ENCODE measurements around the gene GNAI1. TPM values are rescaled to one million over a fixed set of nuclear protein-coding genes. Genes with fewer than 3 reads are reported as not detected.

The GNAI1 gene
- total RNA-seq, 2 experiments from 2014 or later, result 2.3 to 2.4 TPM

DNA sequence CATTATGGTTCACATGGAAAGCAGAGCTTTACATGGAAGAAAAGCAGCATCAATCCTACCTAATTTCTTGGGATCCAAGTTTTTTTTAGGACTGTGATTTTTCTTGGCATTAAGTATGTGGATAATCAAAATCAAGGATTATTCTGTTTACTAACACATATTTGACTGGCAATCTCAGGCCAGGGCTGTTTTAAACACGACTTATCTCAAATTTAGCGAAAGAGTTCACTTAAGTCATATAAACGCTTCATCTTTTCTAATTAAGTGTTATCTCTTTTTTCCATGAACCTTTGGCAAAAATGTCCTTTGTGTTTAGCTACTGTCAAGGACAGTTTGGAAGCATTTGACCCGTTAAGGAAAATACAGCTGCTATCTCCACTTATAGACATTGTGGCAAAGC, 92.0 kb downstream of the GNAI1 start:
- no peaks in the 10 kb centered on the region for H3K9me3 Mint-ChIP-seq
- DNase-seq, result no peak
- intact Hi-C loops (cut with micrococcal nuclease), result no loop called here
- H3K36me3 Mint-ChIP-seq (ENCODE audit: low read depth), result no peaks in the 10 kb centered on the region
- H3K27ac Mint-ChIP-seq, result no peak overlapping the region
- H3K4me1 Mint-ChIP-seq (ENCODE audit: low read depth), result no peaks in the 10 kb centered on the region
- CTCF ChIA-PET, result no interaction called here
- no peak overlapping the region for H3K4me3 Mint-ChIP-seq
- peaks cover 7% of the 10 kb centered on the region for H3K27me3 Mint-ChIP-seq (ENCODE audit: low read depth)

GRCh38 chr7:80230327-80230726, 95.7 kb downstream of the GNAI1 start:
- intact Hi-C loops (cut with micrococcal nuclease), result no loop called here
- Mint-ChIP-seq H3K4me3 (no peak overlapping the region), H3K9me3 (no peaks in the 10 kb centered on the region), H3K27me3 (ENCODE audit: low read depth) (peaks cover 5% of the 10 kb centered on the region), H3K27ac (no peak overlapping the region), H3K36me3 (ENCODE audit: low read depth) (no peaks in the 10 kb centered on the region), H3K4me1 (ENCODE audit: low read depth) (no peaks in the 10 kb centered on the region)
- no peak for DNase-seq
- CTCF ChIA-PET, result no interaction called here

DNA sequence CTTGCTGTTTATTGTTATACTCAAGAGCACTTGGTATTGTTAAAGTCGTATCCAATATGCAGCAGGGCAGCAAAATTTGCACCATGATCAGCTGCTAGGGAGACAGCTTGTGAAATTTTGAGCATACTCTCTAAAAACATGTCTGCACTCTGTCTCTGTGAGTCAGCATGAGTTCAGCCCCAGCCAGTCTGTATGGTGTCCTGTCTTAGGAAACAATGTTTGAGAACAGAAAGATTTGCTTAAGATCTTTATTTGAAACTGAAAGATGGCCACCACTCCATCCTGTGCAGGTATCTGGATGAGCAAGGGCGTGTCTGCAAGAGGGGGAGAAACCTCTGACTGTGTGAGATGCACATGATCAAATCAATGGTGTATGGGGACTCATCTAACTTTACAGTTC, 97.1 kb downstream of the GNAI1 start:
- Mint-ChIP-seq H3K27me3 (ENCODE audit: low read depth) (peaks cover 5% of the 10 kb centered on the region), H3K27ac (no peak overlapping the region), H3K36me3 (ENCODE audit: low read depth) (no peaks in the 10 kb centered on the region), H3K9me3 (no peaks in the 10 kb centered on the region), H3K4me3 (no peak overlapping the region), H3K4me1 (ENCODE audit: low read depth) (no peaks in the 10 kb centered on the region)
- CTCF ChIA-PET, result no interaction called here
- intact Hi-C loops (cut with micrococcal nuclease), result no loop called here
- peak; percentile 14 for DNase-seq

DNA sequence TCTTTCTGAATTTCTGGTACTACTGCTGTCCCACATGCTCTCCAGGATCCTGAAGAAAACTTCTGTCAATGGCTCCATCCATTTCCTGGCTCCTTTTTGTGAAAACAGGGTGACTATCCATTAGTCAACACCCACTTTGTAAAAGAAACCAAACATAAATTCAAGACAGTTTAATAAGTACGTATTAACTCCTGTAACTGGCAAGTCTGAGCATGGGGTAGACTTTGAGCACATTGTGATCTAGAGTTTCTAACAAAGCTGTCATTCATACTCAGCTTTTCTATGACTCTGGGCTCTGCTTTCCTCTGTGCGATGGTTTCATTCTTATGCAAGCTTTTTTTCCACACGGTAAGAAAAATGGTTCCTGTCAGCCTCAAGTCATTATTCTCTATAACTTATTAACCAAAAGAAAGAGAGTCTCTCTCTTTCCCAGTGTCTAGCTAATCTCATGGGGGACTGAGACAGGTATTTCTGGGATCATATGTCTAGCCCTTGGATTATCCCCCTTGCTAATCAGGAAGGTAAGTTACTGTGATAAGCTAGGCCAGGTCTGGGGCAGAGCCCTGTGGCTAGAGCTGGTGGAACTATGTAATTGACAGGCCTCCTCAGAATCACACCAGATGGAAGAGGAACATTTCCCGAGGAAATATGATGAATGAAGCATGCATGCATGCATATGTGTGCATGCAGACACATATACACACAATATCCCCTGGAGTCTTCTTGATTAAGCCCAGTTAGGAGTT, 98.5 kb downstream of the GNAI1 start:
- H3K36me3 Mint-ChIP-seq (ENCODE audit: low read depth), result no peaks in the 10 kb centered on the region
- CTCF ChIA-PET, result no interaction called here

GRCh38 chr7:80235334-80235733, 100.7 kb downstream of the GNAI1 start:
- no peak for DNase-seq
- peaks cover 1% of the 10 kb centered on the region for H3K27me3 Mint-ChIP-seq (ENCODE audit: low read depth)
- no peaks in the 10 kb centered on the region for H3K4me1 Mint-ChIP-seq (ENCODE audit: low read depth)
- H3K36me3 Mint-ChIP-seq (ENCODE audit: low read depth), result no peaks in the 10 kb centered on the region
- H3K27ac Mint-ChIP-seq, result no peak overlapping the region
- H3K9me3 Mint-ChIP-seq, result no peaks in the 10 kb centered on the region
- CTCF ChIA-PET, result interaction anchor here (0.6 kb wide), 1 partner anchor 14 kb away, joined by 3 read pairs; no protein-coding TSS in a partner anchor
- intact Hi-C loops (cut with micrococcal nuclease), result no loop called here
- H3K4me3 Mint-ChIP-seq, result no peak overlapping the region

More for the DNA sequence above, 98.5 kb downstream of the GNAI1 start:
- no peak for DNase-seq
- Mint-ChIP-seq H3K27me3 (ENCODE audit: low read depth) (peaks cover 5% of the 10 kb centered on the region), H3K27ac (no peak overlapping the region), H3K9me3 (no peaks in the 10 kb centered on the region), H3K4me3 (no peak overlapping the region), H3K4me1 (ENCODE audit: low read depth) (no peaks in the 10 kb centered on the region)
- intact Hi-C loops (cut with micrococcal nuclease), result no loop called here

DNA sequence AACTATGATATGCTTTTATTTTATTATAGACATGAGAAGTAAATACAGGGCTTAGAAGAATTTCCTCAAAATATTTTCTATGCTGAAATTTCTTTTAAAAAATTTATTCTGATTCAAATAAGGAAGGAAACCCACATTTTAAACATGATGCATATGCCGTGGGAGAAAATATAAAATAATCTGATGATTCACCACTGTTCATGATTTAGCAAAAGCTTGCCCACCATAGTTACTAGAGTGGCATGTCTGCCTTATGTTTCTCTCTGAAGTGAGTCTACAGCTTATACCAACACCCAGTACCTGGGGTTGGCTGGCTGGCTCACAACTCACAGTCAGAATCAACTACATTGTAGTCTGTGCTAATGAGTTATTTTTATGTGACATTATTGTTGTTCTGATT, 102.0 kb downstream of the GNAI1 start:
- no peaks in the 10 kb centered on the region for H3K9me3 Mint-ChIP-seq
- H3K4me1 Mint-ChIP-seq (ENCODE audit: low read depth), result no peaks in the 10 kb centered on the region
- DNase-seq, result no peak
- H3K27me3 Mint-ChIP-seq (ENCODE audit: low read depth), result no peaks in the 10 kb centered on the region
- no peak overlapping the region for H3K4me3 Mint-ChIP-seq
- no peak overlapping the region for H3K27ac Mint-ChIP-seq
- no peaks in the 10 kb centered on the region for H3K36me3 Mint-ChIP-seq (ENCODE audit: low read depth)
- CTCF ChIA-PET, result interaction anchor here (1.2 kb wide), 1 partner anchor 156 kb away, joined by 3 read pairs; no protein-coding TSS in a partner anchor
- intact Hi-C loops (cut with micrococcal nuclease), result no loop called here

GRCh38 chr7:80240265-80241025, 105.8 kb downstream of the GNAI1 start:
- Mint-ChIP-seq H3K36me3 (ENCODE audit: low read depth) (no peaks in the 10 kb centered on the region), H3K27ac (no peak overlapping the region), H3K4me3 (no peak overlapping the region), H3K27me3 (ENCODE audit: low read depth) (no peaks in the 10 kb centered on the region), H3K4me1 (ENCODE audit: low read depth) (no peaks in the 10 kb centered on the region), H3K9me3 (no peaks in the 10 kb centered on the region)
- CTCF ChIA-PET, result no interaction called here
- intact Hi-C loops (cut with micrococcal nuclease), result no loop called here
- no peak for DNase-seq

DNA sequence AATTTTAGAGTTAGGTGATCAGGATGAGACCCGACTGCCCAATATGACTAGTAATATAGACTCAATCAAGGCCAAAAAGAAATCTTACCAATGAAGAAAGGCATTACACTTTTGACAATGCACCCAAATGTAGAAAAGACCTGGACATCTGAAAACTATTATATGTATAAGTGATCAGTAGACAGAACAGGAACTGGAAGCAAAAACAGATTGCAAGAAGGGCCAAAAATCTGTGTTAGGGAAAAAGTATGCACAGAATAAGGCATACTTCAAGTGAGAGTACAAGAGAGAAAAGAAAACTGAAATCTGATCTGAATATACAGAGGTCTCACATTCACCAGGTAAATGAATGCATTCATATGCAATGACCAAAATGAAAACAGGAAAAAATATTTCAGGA, 107.0 kb downstream of the GNAI1 start:
- intact Hi-C loops (cut with micrococcal nuclease), result no loop called here
- CTCF ChIA-PET, result interaction anchor here (1.2 kb wide), 1 partner anchor 151 kb away, joined by 3 read pairs; no protein-coding TSS in a partner anchor
- Mint-ChIP-seq H3K27me3 (ENCODE audit: low read depth) (no peaks in the 10 kb centered on the region), H3K4me3 (no peak overlapping the region), H3K36me3 (ENCODE audit: low read depth) (no peaks in the 10 kb centered on the region), H3K9me3 (no peaks in the 10 kb centered on the region), H3K4me1 (ENCODE audit: low read depth) (no peaks in the 10 kb centered on the region), H3K27ac (no peak overlapping the region)
- no peak for DNase-seq

DNA sequence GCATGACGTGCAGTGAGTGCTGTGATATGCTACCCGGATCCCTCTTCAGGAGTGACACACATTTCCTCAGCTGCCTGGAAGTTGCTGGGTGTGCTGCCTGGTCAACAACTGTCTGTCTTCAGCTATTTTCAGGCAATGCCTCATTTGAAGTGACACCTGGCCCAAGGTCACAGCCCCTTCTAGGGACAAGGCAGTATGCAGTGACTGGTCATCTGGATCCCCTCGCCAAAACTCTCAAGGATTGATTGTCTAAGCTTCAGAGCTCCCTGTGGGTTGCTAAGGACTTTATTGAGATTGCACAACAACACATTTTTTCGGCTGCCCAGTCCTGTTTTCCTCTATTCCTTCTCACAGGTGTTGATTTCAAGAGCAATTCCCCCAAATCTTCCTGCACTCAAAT, 108.8 kb downstream of the GNAI1 start:
- H3K27me3 Mint-ChIP-seq (ENCODE audit: low read depth), result no peaks in the 10 kb centered on the region
- intact Hi-C loops (cut with micrococcal nuclease), result no loop called here
- H3K4me3 Mint-ChIP-seq, result no peak overlapping the region
- no peaks in the 10 kb centered on the region for H3K9me3 Mint-ChIP-seq
- no peak for DNase-seq
- no peaks in the 10 kb centered on the region for H3K36me3 Mint-ChIP-seq (ENCODE audit: low read depth)
- no peaks in the 10 kb centered on the region for H3K4me1 Mint-ChIP-seq (ENCODE audit: low read depth)
- CTCF ChIA-PET, result no interaction called here
- no peak overlapping the region for H3K27ac Mint-ChIP-seq

- no peaks in the 10 kb centered on the region for H3K36me3 Mint-ChIP-seq (ENCODE audit: low read depth)
- H3K4me3 Mint-ChIP-seq, result no peak overlapping the region
- H3K27ac Mint-ChIP-seq, result no peak overlapping the region
- no peaks in the 10 kb centered on the region for H3K9me3 Mint-ChIP-seq
- intact Hi-C loops (cut with micrococcal nuclease), result no loop called here
- peaks cover 2% of the 10 kb centered on the region for H3K4me1 Mint-ChIP-seq (ENCODE audit: low read depth)
- DNase-seq, result no peak
- CTCF ChIA-PET, result no interaction called here
- H3K27me3 Mint-ChIP-seq (ENCODE audit: low read depth), result no peaks in the 10 kb centered on the region
Observed at GRCh38 chr7:80244206-80244916, 109.7 kb downstream of the GNAI1 start.

DNA sequence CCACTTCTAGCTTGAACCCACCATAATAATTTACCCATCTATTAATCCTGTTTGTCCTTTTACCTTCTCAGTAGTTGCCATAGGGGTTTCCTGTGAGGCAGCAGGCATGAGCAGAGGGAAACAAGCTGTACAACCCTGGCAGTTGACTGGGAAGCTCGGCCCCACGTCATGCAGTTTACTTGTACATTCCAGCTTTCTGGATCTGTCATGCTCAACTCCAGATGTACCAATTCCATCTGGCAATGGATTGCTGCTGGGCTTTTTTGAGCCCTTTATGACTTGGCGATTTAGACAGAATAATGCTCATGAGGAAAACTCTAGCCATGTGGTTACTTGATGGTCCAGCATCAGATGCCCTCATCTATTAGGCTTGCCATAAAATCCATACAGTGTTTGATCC, 112.5 kb downstream of the GNAI1 start:
- CTCF ChIA-PET, result no interaction called here

GRCh38 chr7:80247891-80248290, 113.3 kb downstream of the GNAI1 start:
- no peaks in the 10 kb centered on the region for H3K36me3 Mint-ChIP-seq (ENCODE audit: low read depth)
- no peaks in the 10 kb centered on the region for H3K9me3 Mint-ChIP-seq
- H3K4me3 Mint-ChIP-seq, result no peak overlapping the region
- H3K4me1 Mint-ChIP-seq (ENCODE audit: low read depth), result peaks cover 3% of the 10 kb centered on the region
- DNase-seq, result no peak
- H3K27me3 Mint-ChIP-seq (ENCODE audit: low read depth), result no peaks in the 10 kb centered on the region
- no peak overlapping the region for H3K27ac Mint-ChIP-seq
- intact Hi-C loops (cut with micrococcal nuclease), result no loop called here
- CTCF ChIA-PET, result no interaction called here

More for the DNA sequence above, 112.5 kb downstream of the GNAI1 start:
- no peaks in the 10 kb centered on the region for H3K36me3 Mint-ChIP-seq (ENCODE audit: low read depth)
- H3K27me3 Mint-ChIP-seq (ENCODE audit: low read depth), result no peaks in the 10 kb centered on the region
- intact Hi-C loops (cut with micrococcal nuclease), result no loop called here
- H3K4me1 Mint-ChIP-seq (ENCODE audit: low read depth), result peaks cover 3% of the 10 kb centered on the region
- H3K4me3 Mint-ChIP-seq, result no peak overlapping the region
- no peak for DNase-seq
- H3K27ac Mint-ChIP-seq, result no peak overlapping the region
- no peaks in the 10 kb centered on the region for H3K9me3 Mint-ChIP-seq
